Right cardiac atrium (tissue), 5 donors: ENCODE data around the gene TSSK6. TPM values are rescaled to one million over a fixed set of nuclear protein-coding genes. Genes with fewer than 3 reads are reported as not detected.

Source experiments
- ATAC-seq, 2 donors: fragments of 200-7000 bp; cut with Tn5 transposase; one replicate each; pipeline versions ENCODE4 v1.8.0 to v1.9.1; 2020; ENCODE audit warnings: moderate library complexity in 2 of 2, mild to moderate bottlenecking in 1 of 2
- DNase-seq, 3 donors: peaks; one replicate each; pipeline ENCODE4 v3.0.0-alpha.2; 2020
- H3K27ac ChIP-seq: one replicate; pipeline ENCODE4 v1.5.1; 2013; ENCODE audit warnings: mild to moderate bottlenecking, low read length, control low read depth, moderate library complexity
- H3K27me3 ChIP-seq: one replicate; pipeline ENCODE4 v1.6.1; 2013; ENCODE audit not compliant: control insufficient read depth, insufficient read depth
- H3K4me1 ChIP-seq: one replicate; pipeline ENCODE4 v1.6.1; 2013; ENCODE audit warnings: low read length; ENCODE audit not compliant: control insufficient read depth, insufficient read depth
- H3K4me3 ChIP-seq: one replicate; pipeline ENCODE4 v1.5.1; 2013; ENCODE audit warnings: low read length, control low read depth
- H3K9me3 ChIP-seq: one replicate; pipeline ENCODE4 v1.6.1; 2013; ENCODE audit warnings: low read length; ENCODE audit not compliant: control insufficient read depth
- WGBS: extraction: QIAGEN DNeasy Blood & Tissue Kit; methylation state at CpG from one replicate; pipeline ENCODE4 v1.1.7; 2013; 5-methylcytosine and 5-hydroxymethylcytosine counted together
- intact Hi-C, 4 donors: fragments of 100-400 bp; cut with DNase I; formaldehyde crosslinking; loops; one replicate each; pipeline versions ENCODE4 v1.11.0 to v1.14.0; 2022 to 2023
- polyA plus RNA-seq: library from polyadenylated mRNA; stranded (reverse); fragments of 200-250 nt; gene quantifications from one replicate; pipeline ENCODE4 v1.2.3, GENCODE V29; 2013
- total RNA-seq, 4 donors: library from RNA; stranded (reverse); fragmentation: NEBNext Ultra II Directional; extraction: Animal tissue kit (Norgen Biotek cat#: 25700); gene quantifications; one replicate each; pipeline ENCODE4 v1.2.1, GENCODE V29; 2021
- donor health status: healthy with polysubstance abuse.
- donor health status: DM: no; HTN: yes; CAD: no.
- donor health status: DM: no; HTN: no; CAD: no.
- donor health status: DM: no; HTN: yes; CAD: no; lungs with severe emphysema.
- donor health status: DM: yes; HTN: yes; CAD: no.

Gene TSSK6
- total and polyA plus RNA-seq, 5 donors, result 0.28 to 0.97 (median 0.77) TPM

DNA sequence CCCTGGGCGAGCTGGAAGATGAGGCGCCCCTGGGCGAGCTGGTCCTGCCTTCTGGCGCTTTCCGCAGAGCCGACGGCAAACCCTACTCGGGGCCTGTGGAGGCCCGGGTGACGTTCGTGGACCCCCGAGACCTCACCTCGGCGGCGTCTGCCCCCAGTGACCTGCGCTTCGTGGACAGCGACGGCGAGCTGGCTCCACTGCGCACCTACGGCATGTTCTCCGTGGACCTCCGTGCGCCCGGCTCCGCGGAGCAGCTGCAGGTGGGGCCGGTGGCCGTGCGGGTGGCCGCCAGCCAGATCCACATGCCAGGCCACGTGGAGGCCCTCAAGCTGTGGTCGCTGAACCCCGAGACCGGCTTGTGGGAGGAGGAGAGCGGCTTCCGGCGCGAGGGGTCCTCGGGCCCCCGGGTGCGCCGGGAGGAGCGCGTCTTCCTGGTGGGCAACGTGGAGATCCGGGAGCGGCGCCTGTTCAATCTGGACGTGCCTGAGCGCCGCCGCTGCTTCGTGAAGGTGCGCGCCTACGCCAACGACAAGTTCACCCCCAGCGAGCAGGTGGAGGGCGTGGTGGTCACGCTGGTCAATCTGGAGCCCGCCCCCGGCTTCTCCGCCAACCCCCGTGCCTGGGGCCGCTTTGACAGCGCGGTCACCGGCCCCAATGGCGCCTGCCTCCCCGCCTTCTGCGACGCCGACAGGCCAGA lies 29.1 kb upstream of the TSSK6 start:
- ATAC-seq, result no peak
- no peak overlapping the region for H3K4me3 ChIP-seq
- peak in 1 of 3 donors; percentile 58 for DNase-seq
- peaks cover 2% of the 10 kb centered on the region for H3K4me1 ChIP-seq
- H3K27ac ChIP-seq, result no peak overlapping the region
- no peaks in the 10 kb centered on the region for H3K27me3 ChIP-seq
- WGBS, result 86% methylated on average over 75 of the region's 75 CpGs
- intact Hi-C loops, result no loop called here
- H3K9me3 ChIP-seq, result no peaks in the 10 kb centered on the region

- Histone ChIP-seq H3K27ac (no peak overlapping the region), H3K4me3 (no peak overlapping the region), H3K4me1 (peaks cover 2% of the 10 kb centered on the region), H3K9me3 (no peaks in the 10 kb centered on the region), H3K27me3 (no peaks in the 10 kb centered on the region)
- 88% methylated on average over 19 of the region's 19 CpGs for WGBS
- intact Hi-C loops, result no loop called here
- no peak for ATAC-seq
- DNase-seq, result peak in 1 of 3 donors; percentile 38
These were observed 28.3 kb upstream of the TSSK6 start for GRCh38 chr19:19543640-19544039.

DNA sequence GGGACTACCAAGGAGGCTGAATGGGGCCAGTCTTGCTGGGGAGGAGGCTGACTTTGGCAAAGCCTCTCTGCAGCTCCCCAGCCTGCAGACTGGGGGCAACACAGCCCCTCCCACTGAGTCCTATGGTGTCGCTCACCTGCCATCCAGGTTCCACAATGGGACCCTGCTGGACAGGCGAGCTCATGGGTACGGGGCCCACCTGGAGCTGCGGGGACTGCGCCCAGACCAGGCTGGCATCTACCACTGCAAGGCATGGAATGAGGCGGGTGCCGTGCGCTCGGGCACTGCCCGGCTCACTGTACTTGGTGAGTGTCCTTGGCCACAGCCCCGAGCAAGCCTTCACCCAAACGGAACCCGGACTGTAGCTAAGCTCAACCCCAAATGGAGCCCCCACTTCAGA lies 27.8 kb upstream of the TSSK6 start:
- no peaks in the 10 kb centered on the region for H3K9me3 ChIP-seq
- peaks cover 2% of the 10 kb centered on the region for H3K4me1 ChIP-seq
- DNase-seq (peak in 1 of 3 donors; percentile 30), ATAC-seq (no peak)
- intact Hi-C loops, result no loop called here
- no peak overlapping the region for H3K4me3 ChIP-seq
- 95% methylated on average over 13 of the region's 13 CpGs for WGBS
- H3K27ac ChIP-seq, result no peak overlapping the region
- H3K27me3 ChIP-seq, result no peaks in the 10 kb centered on the region

DNA sequence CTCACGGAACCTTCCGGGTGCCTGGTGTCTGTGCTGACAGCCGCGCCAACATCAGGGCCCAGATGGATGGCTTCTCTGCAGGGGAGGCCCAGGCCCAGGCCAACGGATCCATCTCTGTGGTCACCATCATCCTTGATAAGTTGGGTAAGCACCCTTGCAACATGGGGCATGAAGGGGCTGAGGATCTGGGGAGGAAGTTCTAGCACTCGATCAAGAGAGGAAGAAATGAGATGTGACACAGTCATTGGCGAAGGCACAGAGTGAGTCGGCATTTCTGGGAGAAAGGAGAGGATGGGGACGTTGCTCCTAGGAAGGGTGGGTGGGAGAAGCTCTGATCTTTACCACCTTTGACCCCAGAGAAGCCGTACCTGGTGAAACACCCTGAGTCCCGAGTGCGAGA lies 27.2 kb upstream of the TSSK6 start:
- Histone ChIP-seq H3K4me3 (no peak overlapping the region), H3K4me1 (peaks cover 2% of the 10 kb centered on the region), H3K27ac (no peak overlapping the region), H3K27me3 (no peaks in the 10 kb centered on the region), H3K9me3 (no peaks in the 10 kb centered on the region)
- DNase-seq (no peak), ATAC-seq (no peak)
- WGBS, result 84% methylated on average over 12 of the region's 12 CpGs
- intact Hi-C loops, result no loop called here

GRCh38 chr19:19541616-19542015 lies 26.3 kb upstream of the TSSK6 start:
- intact Hi-C loops, result no loop called here
- WGBS, result 82% methylated on average over 16 of the region's 16 CpGs
- H3K27ac ChIP-seq, result no peak overlapping the region
- H3K27me3 ChIP-seq, result no peaks in the 10 kb centered on the region
- H3K4me3 ChIP-seq, result no peak overlapping the region
- ATAC-seq (no peak), DNase-seq (peak in 1 of 3 donors; percentile 46)
- no peaks in the 10 kb centered on the region for H3K9me3 ChIP-seq
- peaks cover 2% of the 10 kb centered on the region for H3K4me1 ChIP-seq

DNA sequence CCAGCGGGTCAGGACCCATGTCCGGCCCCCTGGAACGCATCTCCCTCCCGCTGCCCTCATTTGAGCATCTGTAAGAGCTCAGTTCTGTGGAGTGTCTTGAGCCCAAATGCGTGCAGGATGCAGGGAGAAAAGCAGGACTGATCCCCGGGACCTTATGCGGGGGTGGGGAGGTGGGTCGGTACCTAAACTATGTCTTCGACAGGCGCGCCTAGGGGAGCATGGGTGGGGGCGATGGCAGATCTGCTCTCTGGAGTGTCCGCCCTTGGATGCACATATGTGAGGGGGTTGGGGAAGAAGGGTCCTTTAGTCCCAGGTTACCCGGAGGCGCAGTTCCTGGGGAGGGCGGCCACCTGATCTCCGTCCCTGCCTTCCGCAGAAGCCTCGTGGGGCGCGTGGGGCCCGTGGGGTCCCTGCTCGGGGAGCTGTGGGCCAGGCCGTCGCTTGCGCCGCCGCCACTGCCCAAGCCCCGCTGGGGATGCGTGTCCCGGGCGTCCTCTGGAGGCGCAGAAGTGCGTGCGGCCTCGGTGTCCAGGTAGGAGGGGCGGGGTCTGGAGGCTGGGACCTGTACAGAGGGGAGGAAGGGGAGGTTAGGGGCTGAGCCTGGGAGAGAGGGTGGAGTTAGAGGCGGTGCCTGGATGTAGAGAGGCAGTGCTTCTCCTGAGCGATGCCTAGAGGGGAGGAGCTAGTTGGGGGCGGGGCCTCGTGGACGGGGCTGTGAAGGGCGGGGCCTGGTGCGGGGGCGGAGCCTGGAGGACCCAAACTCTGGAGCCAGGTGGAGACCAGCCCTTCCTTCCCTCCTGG lies 25.6 kb upstream of the TSSK6 start:
- peak in 1 of 3 donors; percentile 71 for DNase-seq
- Histone ChIP-seq H3K9me3 (no peaks in the 10 kb centered on the region), H3K4me3 (peak overlapping the region; percentile 8), H3K27me3 (no peaks in the 10 kb centered on the region), H3K27ac (no peak overlapping the region), H3K4me1 (peaks cover 2% of the 10 kb centered on the region)
- ATAC-seq, result peak in 1 of 2 donors; percentile 23
- 4% methylated on average over 45 of the region's 45 CpGs for WGBS
- intact Hi-C loops, result no loop called here

DNA sequence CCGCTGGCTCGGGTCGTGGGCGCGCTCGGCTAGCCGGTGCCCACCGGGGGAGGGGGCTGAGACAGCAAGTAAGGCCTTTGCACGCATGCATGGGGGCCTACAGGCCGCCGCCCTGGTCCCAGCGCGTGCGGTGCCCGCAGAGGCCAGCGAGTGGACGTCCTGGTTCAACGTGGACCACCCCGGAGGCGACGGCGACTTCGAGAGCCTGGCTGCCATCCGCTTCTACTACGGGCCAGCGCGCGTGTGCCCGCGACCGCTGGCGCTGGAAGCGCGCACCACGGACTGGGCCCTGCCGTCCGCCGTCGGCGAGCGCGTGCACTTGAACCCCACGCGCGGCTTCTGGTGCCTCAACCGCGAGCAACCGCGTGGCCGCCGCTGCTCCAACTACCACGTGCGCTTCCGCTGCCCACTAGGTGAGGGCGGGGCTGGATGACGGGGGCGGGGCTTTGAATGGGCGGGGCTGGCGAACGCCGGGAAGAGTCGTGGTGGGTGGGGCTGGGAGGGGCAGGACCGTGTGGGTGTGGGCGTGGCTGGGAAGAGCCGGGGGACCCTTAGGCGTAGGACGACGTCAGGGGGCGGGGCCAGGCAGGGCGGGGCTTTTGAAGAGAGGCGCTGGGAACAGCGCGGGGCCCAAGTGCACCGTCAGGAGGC lies 24.8 kb upstream of the TSSK6 start:
- H3K9me3 ChIP-seq, result no peaks in the 10 kb centered on the region
- WGBS, result 10% methylated on average over 74 of the region's 74 CpGs
- no peak overlapping the region for H3K27ac ChIP-seq
- intact Hi-C loops, result no loop called here
- H3K4me3 ChIP-seq, result peak overlapping the region; percentile 8
- ATAC-seq, result peak; percentile 20 to 41
- H3K27me3 ChIP-seq, result no peaks in the 10 kb centered on the region
- H3K4me1 ChIP-seq, result peaks cover 2% of the 10 kb centered on the region
- DNase-seq, result peak; percentile 82 to 90 (median 88)

DNA sequence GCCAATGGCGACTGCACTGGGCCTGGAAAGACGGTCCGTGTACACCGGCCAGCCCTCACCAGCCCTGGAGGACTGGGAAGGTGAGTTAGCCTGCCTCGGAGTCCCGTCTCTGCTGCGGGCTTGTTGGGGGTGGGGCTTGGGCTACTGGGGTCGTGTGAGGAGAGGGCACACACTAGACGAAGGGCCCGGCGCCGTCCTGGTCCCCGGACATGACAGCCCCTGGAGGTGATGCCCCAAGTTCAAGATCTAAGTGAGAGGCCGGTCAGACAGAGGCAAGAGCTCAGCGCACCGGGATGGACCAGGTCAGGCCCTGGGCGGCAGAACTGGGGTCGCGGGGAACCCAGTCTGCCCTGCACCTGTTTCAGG lies 24.3 kb upstream of the TSSK6 start:
- WGBS, result 35% methylated on average over 19 of the region's 19 CpGs
- intact Hi-C loops, result loop anchor here in 3 of 4 donors (10.0 kb wide), 3 partner anchors 105 to 415 kb away; partner anchors contain the start of gene GMIP (in 1 of the 3)
- H3K27me3 ChIP-seq, result no peaks in the 10 kb centered on the region

GRCh38 chr19:19538785-19539166 lies 23.4 kb upstream of the TSSK6 start:
- ATAC-seq, result peak in 1 of 2 donors; percentile 17
- no peak overlapping the region for H3K4me3 ChIP-seq

More for the DNA sequence above, 24.3 kb upstream of the TSSK6 start:
- ATAC-seq, result no peak
- peak in 1 of 3 donors; percentile 57 for DNase-seq
- H3K27ac ChIP-seq, result no peak overlapping the region
- H3K4me3 ChIP-seq, result no peak overlapping the region
- no peaks in the 10 kb centered on the region for H3K9me3 ChIP-seq
- H3K4me1 ChIP-seq, result peaks cover 2% of the 10 kb centered on the region

DNA sequence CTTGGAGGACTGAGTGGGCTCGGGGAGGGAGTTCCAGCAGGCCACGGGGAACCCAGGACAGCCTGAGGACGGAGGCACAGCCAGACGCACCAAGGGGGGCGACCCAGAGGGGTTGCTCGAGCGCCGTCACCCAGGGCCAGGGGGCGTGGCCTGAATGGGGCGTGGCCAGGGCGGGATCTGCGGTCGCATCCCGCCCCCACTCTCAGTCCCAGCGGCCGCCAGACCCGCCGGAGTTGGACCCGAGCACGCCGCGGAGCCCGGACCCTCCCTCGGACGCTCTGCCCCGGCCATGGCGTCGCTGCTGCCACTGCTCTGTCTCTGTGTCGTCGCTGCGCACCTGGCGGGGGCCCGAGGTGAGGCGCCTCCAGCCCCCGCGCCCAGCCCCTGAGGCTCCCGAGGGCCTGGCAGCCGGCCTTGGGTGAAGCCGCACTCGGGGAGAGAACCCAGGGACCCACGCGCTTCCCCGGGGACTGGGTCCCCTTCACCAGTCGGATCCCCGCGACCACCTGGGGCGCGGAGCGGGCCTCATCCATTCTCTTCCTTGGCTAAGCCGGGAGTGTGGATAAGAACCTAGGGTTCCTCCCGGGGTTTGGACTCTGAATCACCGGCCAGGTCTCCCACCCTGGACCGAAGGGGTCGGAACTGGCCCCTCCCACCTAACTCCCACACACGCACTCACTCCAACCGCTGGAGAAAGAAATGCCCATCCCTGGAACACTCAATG lies 22.9 kb upstream of the TSSK6 start, which contains the start of gene CILP2:
CILP2 (plus strand) TSS at position 205 of the 724 bp plus-strand sequence; CDS start at position 290, 85 bp downstream.
- Histone ChIP-seq H3K27ac (no peak within 1 kb of the TSS), H3K27me3 (no peaks in the 10 kb centered on the region), H3K9me3 (no peaks in the 10 kb centered on the region), H3K4me1 (peaks cover 2% of the 10 kb centered on the region), H3K4me3 (peak within 1 kb of the TSS; percentile 0)
- intact Hi-C loops, result loop anchor here in 3 of 4 donors (10.0 kb wide), 3 partner anchors 107 to 417 kb away; partner anchors contain the start of gene GMIP (in 1 of the 3)
- DNase-seq (peak; percentile 63 to 87 (median 86)), ATAC-seq (peak; percentile 32 to 45)
- WGBS, result 3% methylated on average over 56 of the region's 56 CpGs

More at GRCh38 chr19:19538785-19539166, 23.4 kb upstream of the TSSK6 start:
- peak in 1 of 3 donors; percentile 54 for DNase-seq
- Histone ChIP-seq H3K27ac (no peak overlapping the region), H3K9me3 (no peaks in the 10 kb centered on the region), H3K4me1 (peaks cover 2% of the 10 kb centered on the region), H3K27me3 (no peaks in the 10 kb centered on the region)
- 24% methylated on average over 7 of the region's 7 CpGs for WGBS
- intact Hi-C loops, result loop anchor here in 3 of 4 donors (10.0 kb wide), 3 partner anchors 106 to 416 kb away; partner anchors contain the start of gene GMIP (in 1 of the 3)
